Activated naive CD8-positive, alpha-beta T cell treated with anti-CD3 and anti-CD28 coated beads, Interleukin-2, amount 10 ng/mL, durations not matched to agents 7 days and 5 days (primary cell): ENCODE data around the gene PHAF1. TPM values are rescaled to one million over a fixed set of nuclear protein-coding genes. Genes with fewer than 3 reads are reported as not detected.
"Not testable (repeated sequence)": the region's sequence is repeated elsewhere in the genome, so short reads cannot be mapped to it uniquely, and the experiment has no call there.

ENCODE experiments used
- ATAC-seq: fragments of 150-1000 bp; cut with Tn5 transposase; one replicate; pipeline ENCODE4 v1.10.0; 2021; ENCODE audit warnings: low read depth, moderate library complexity
- POLR2A ChIA-PET: fragments of 350-600 bp; sonication (Branson Sonifier 250); formaldehyde crosslinking; loops from one replicate; lab custom pipeline; 2021; ENCODE audit warnings: antibody characterized with exemption; lab: Charles Lee
- DNase-seq: peaks from one replicate; pipeline ENCODE4 v3.0.0; 2021
- H3K27ac Mint-ChIP-seq: one replicate; pipeline ENCODE4 v1.8.0; 2022; ENCODE audit warnings: mild to moderate bottlenecking, mixed read lengths
- H3K27me3 Mint-ChIP-seq: one replicate; pipeline ENCODE4 v1.8.0; 2022; ENCODE audit warnings: mild to moderate bottlenecking, moderate library complexity, mixed read lengths
- H3K36me3 Mint-ChIP-seq: one replicate; pipeline ENCODE4 v1.8.0; 2021; ENCODE audit warnings: mild to moderate bottlenecking, mixed read lengths
- H3K4me1 Mint-ChIP-seq: one replicate; pipeline ENCODE4 v1.8.0; 2021; ENCODE audit warnings: mixed read lengths
- H3K4me3 Mint-ChIP-seq: one replicate; pipeline ENCODE4 v1.8.0; 2022; ENCODE audit warnings: mild to moderate bottlenecking, moderate library complexity, mixed read lengths
- H3K9me3 Mint-ChIP-seq: one replicate; pipeline ENCODE4 v1.8.0; 2021; ENCODE audit warnings: mixed read lengths
- total RNA-seq, 2 experiments: library from RNA; stranded (reverse); gene quantifications; one replicate each; pipeline ENCODE4 v1.2.3, GENCODE V29; 2021

The PHAF1 gene
- total RNA-seq, 2 experiments from 2014 or later = 16.6 to 17.3 TPM

GRCh38 chr16:67112591-67113399 is 3.1 kb downstream of the PHAF1 start:
- H3K27ac Mint-ChIP-seq = no peak overlapping the region
- H3K4me3 Mint-ChIP-seq = no peak overlapping the region
- DNase-seq (no peak), ATAC-seq (no peak)
- POLR2A ChIA-PET = interaction anchor here (0.7 kb wide), 1 partner anchor 56 kb away, joined by 4 read pairs; no protein-coding TSS in a partner anchor
- H3K27me3 Mint-ChIP-seq = no peaks in the 10 kb centered on the region
- H3K9me3 Mint-ChIP-seq = no peaks in the 10 kb centered on the region
- H3K36me3 Mint-ChIP-seq = peaks cover 9% of the 10 kb centered on the region
- H3K4me1 Mint-ChIP-seq = peaks cover 28% of the 10 kb centered on the region

GRCh38 chr16:67114793-67115192 is 5.1 kb downstream of the PHAF1 start:
- no peaks in the 10 kb centered on the region for H3K9me3 Mint-ChIP-seq
- no peak overlapping the region for H3K27ac Mint-ChIP-seq
- no peak for DNase-seq

GRCh38 chr16:67115639-67116038 is 5.9 kb downstream of the PHAF1 start:
- H3K4me3 Mint-ChIP-seq = no peak overlapping the region
- no peaks in the 10 kb centered on the region for H3K9me3 Mint-ChIP-seq
- no peak for DNase-seq
- no peak for ATAC-seq
- H3K36me3 Mint-ChIP-seq = peaks cover 9% of the 10 kb centered on the region
- H3K27ac Mint-ChIP-seq = no peak overlapping the region
- no peaks in the 10 kb centered on the region for H3K27me3 Mint-ChIP-seq
- H3K4me1 Mint-ChIP-seq = peaks cover 20% of the 10 kb centered on the region
- POLR2A ChIA-PET = no interaction called here

More at GRCh38 chr16:67114793-67115192, 5.1 kb downstream of the PHAF1 start:
- Mint-ChIP-seq H3K4me3 (no peak overlapping the region), H3K4me1 (peaks cover 22% of the 10 kb centered on the region), H3K27me3 (no peaks in the 10 kb centered on the region), H3K36me3 (peaks cover 9% of the 10 kb centered on the region)
- POLR2A ChIA-PET = no interaction called here
- ATAC-seq = no peak

- no peak for DNase-seq
- ATAC-seq = no peak
- peaks cover 11% of the 10 kb centered on the region for H3K4me1 Mint-ChIP-seq
Measured at GRCh38 chr16:67116388-67117311, 6.9 kb downstream of the PHAF1 start.

GRCh38 chr16:67117716-67118115 is 8.0 kb downstream of the PHAF1 start:
- H3K27ac Mint-ChIP-seq = no peak overlapping the region
- POLR2A ChIA-PET = interaction anchor here (0.6 to 0.9 kb wide), 2 partner anchors 8 to 109 kb away, joined by 3 to 7 read pairs; partner anchors contain the start of genes PHAF1 and TMEM208
- peaks cover 5% of the 10 kb centered on the region for H3K36me3 Mint-ChIP-seq
- DNase-seq (no peak), ATAC-seq (no peak)
- H3K9me3 Mint-ChIP-seq = no peaks in the 10 kb centered on the region
- peaks cover 8% of the 10 kb centered on the region for H3K4me1 Mint-ChIP-seq
- no peak overlapping the region for H3K4me3 Mint-ChIP-seq
- no peaks in the 10 kb centered on the region for H3K27me3 Mint-ChIP-seq

More at GRCh38 chr16:67116388-67117311, 6.9 kb downstream of the PHAF1 start:
- Mint-ChIP-seq H3K27ac (no peak overlapping the region), H3K27me3 (no peaks in the 10 kb centered on the region), H3K36me3 (peaks cover 9% of the 10 kb centered on the region), H3K4me3 (no peak overlapping the region), H3K9me3 (no peaks in the 10 kb centered on the region)
- POLR2A ChIA-PET = interaction anchor here (0.6 kb wide), 1 partner anchor 44 kb away, joined by 3 read pairs; no protein-coding TSS in a partner anchor

- DNase-seq = no peak
- ATAC-seq = no peak
- POLR2A ChIA-PET = no interaction called here
- Mint-ChIP-seq H3K36me3 (peaks cover 12% of the 10 kb centered on the region), H3K27me3 (no peaks in the 10 kb centered on the region), H3K4me1 (peaks cover 2% of the 10 kb centered on the region), H3K27ac (no peak overlapping the region), H3K4me3 (no peak overlapping the region), H3K9me3 (no peaks in the 10 kb centered on the region)
Measured at GRCh38 chr16:67120025-67120424, 10.3 kb downstream of the PHAF1 start.

- H3K9me3 Mint-ChIP-seq, H3K4me1 Mint-ChIP-seq, ATAC-seq, H3K27me3 Mint-ChIP-seq, H3K27ac Mint-ChIP-seq, DNase-seq, H3K4me3 Mint-ChIP-seq, POLR2A ChIA-PET: not testable (repeated sequence)
- H3K36me3 Mint-ChIP-seq = peaks cover 12% of the 10 kb centered on the region
Measured at GRCh38 chr16:67122799-67123198, 13.1 kb downstream of the PHAF1 start.

GRCh38 chr16:67128417-67128816 is 18.7 kb downstream of the PHAF1 start:
- peaks cover 2% of the 10 kb centered on the region for H3K4me1 Mint-ChIP-seq
- peaks cover 14% of the 10 kb centered on the region for H3K36me3 Mint-ChIP-seq
- H3K9me3 Mint-ChIP-seq = no peaks in the 10 kb centered on the region
- DNase-seq (no peak), ATAC-seq (no peak)
- H3K27me3 Mint-ChIP-seq = no peaks in the 10 kb centered on the region
- no peak overlapping the region for H3K27ac Mint-ChIP-seq
- POLR2A ChIA-PET = interaction anchor here (1.0 kb wide), 1 partner anchor 115 kb away, joined by 3 read pairs; no protein-coding TSS in a partner anchor
- no peak overlapping the region for H3K4me3 Mint-ChIP-seq

- no peaks in the 10 kb centered on the region for H3K27me3 Mint-ChIP-seq
- DNase-seq (no peak), ATAC-seq (no peak)
- no peak overlapping the region for H3K27ac Mint-ChIP-seq
- H3K9me3 Mint-ChIP-seq = no peaks in the 10 kb centered on the region
- H3K36me3 Mint-ChIP-seq = peaks cover 11% of the 10 kb centered on the region
- POLR2A ChIA-PET = interaction anchor here (1.0 kb wide), 1 partner anchor 115 kb away, joined by 3 read pairs; no protein-coding TSS in a partner anchor
- no peak overlapping the region for H3K4me3 Mint-ChIP-seq
- peaks cover 2% of the 10 kb centered on the region for H3K4me1 Mint-ChIP-seq
Measured at GRCh38 chr16:67128887-67129286, 19.1 kb downstream of the PHAF1 start.

- H3K4me3 Mint-ChIP-seq = no peak overlapping the region
- H3K27ac Mint-ChIP-seq = no peak overlapping the region
- no peak for ATAC-seq
- H3K36me3 Mint-ChIP-seq = peaks cover 8% of the 10 kb centered on the region
- H3K27me3 Mint-ChIP-seq = no peaks in the 10 kb centered on the region
- POLR2A ChIA-PET = no interaction called here
- DNase-seq = no peak
- no peaks in the 10 kb centered on the region for H3K9me3 Mint-ChIP-seq
- peaks cover 2% of the 10 kb centered on the region for H3K4me1 Mint-ChIP-seq
Measured at GRCh38 chr16:67129422-67129821, 19.7 kb downstream of the PHAF1 start.

GRCh38 chr16:67137605-67138004 is 27.9 kb downstream of the PHAF1 start:
- Mint-ChIP-seq H3K27me3 (no peaks in the 10 kb centered on the region), H3K9me3 (no peaks in the 10 kb centered on the region), H3K27ac (no peak overlapping the region), H3K4me3 (no peak overlapping the region), H3K4me1 (peaks cover 2% of the 10 kb centered on the region), H3K36me3 (peaks cover 14% of the 10 kb centered on the region)
- ATAC-seq = no peak
- DNase-seq = no peak
- POLR2A ChIA-PET = no interaction called here

GRCh38 chr16:67141391-67141790 is 31.6 kb downstream of the PHAF1 start:
- Mint-ChIP-seq H3K4me1 (no peaks in the 10 kb centered on the region), H3K4me3 (no peak overlapping the region), H3K27ac (no peak overlapping the region), H3K27me3 (no peaks in the 10 kb centered on the region), H3K9me3 (no peaks in the 10 kb centered on the region), H3K36me3 (peaks cover 18% of the 10 kb centered on the region)
- POLR2A ChIA-PET = interaction anchor here (0.5 to 1.3 kb wide), 3 partner anchors 10 to 204 kb away, joined by 3 to 4 read pairs (median 4); partner anchors contain the start of gene B3GNT9
- DNase-seq = no peak
- ATAC-seq = no peak

GRCh38 chr16:67142342-67142741 is 32.6 kb downstream of the PHAF1 start:
- POLR2A ChIA-PET = interaction anchor here (1.3 kb wide), 1 partner anchor 9 kb away, joined by 3 read pairs; the partner anchor contains the start of gene B3GNT9
- H3K36me3 Mint-ChIP-seq = peaks cover 16% of the 10 kb centered on the region
- H3K4me1 Mint-ChIP-seq = no peaks in the 10 kb centered on the region
- no peak for DNase-seq
- H3K9me3 Mint-ChIP-seq = no peaks in the 10 kb centered on the region
- no peak for ATAC-seq
- H3K4me3 Mint-ChIP-seq = no peak overlapping the region
- no peak overlapping the region for H3K27ac Mint-ChIP-seq
- H3K27me3 Mint-ChIP-seq = no peaks in the 10 kb centered on the region
